GM20000 (cell line): ENCODE results near the gene SNTG2.

Experiments
- DNase-seq: peaks from one replicate; pipeline ENCODE4 v3.0.0; 2012; ENCODE audit warnings: low spot score
- TF ChIP-seq, protein P1 (sequence below): IDR thresholded peaks from 2 replicates; pipeline ENCODE4 v1.5.1; 2012; ENCODE audit warnings: mild to moderate bottlenecking, control low read depth; ENCODE audit errors: extremely low read depth, missing control alignments

Gene SNTG2

DNA sequence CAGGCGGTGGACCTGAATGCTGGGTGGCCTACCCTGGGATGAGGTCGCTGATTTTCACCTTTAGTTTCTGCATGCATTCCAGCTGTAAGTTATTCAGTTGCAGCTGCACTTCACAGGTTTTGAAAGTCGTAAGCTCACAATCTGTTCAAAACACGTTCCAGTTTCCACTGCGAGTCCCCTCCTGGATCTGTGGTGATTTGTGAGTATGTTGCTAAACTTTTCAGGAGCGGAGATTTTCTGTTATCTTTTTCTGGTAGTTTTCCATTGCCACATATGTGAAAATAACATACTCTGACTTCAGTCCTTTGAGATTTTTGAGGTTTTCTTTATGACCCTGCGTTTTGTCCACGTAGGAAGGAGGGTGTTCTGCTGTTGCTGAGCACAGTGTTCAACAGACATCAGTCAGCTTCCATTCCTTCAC, 102.1 kb downstream of the SNTG2 start:
- DNase-seq, result no peak
- TF ChIP-seq, protein P1, sequence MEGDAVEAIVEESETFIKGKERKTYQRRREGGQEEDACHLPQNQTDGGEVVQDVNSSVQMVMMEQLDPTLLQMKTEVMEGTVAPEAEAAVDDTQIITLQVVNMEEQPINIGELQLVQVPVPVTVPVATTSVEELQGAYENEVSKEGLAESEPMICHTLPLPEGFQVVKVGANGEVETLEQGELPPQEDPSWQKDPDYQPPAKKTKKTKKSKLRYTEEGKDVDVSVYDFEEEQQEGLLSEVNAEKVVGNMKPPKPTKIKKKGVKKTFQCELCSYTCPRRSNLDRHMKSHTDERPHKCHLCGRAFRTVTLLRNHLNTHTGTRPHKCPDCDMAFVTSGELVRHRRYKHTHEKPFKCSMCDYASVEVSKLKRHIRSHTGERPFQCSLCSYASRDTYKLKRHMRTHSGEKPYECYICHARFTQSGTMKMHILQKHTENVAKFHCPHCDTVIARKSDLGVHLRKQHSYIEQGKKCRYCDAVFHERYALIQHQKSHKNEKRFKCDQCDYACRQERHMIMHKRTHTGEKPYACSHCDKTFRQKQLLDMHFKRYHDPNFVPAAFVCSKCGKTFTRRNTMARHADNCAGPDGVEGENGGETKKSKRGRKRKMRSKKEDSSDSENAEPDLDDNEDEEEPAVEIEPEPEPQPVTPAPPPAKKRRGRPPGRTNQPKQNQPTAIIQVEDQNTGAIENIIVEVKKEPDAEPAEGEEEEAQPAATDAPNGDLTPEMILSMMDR, result no peak

DNA sequence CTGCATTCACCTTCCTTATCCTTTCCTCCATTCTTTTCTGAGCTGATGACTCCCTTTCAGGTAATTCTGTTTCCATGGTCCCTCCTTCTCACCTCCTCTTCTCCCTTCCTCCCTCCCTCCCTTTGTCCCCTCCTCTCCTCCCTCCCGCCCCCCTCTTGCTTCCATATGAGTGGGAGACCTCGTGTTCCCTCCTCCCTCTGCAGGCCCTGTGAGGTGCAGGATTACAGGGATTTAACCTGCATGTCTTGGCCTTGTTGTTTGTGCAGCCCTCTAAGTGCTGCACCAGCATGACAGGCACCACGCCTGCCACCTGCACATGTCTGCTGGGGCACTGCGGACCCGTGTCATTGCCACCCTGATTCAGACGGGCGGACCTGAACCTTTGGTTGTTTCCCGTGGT, 103.1 kb downstream of the SNTG2 start:
- DNase-seq, result no peak

DNA sequence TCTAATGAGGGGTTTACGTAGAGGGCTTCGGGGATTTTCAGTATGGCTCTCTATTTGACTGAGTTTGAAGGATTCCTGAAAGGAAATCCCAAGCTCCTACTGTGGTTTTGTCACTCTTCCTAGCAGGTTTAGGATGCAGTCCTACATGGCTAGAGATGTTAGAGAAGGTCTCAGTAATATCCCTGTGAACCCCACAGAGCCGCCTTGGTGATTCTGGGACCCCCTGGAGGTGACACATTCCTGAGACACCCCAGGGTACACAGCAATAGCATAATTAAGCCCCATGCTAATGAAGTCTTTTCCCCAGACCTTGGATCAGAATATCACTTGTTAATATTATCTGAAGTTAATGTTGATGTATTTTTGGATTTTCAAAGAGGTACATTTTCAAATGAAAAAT, 103.8 kb downstream of the SNTG2 start:
- DNase-seq, result no peak
- TF ChIP-seq, protein P1, result no peak

More for the DNA sequence above, 103.1 kb downstream of the SNTG2 start:
- TF ChIP-seq, protein P1, result no peak

DNA sequence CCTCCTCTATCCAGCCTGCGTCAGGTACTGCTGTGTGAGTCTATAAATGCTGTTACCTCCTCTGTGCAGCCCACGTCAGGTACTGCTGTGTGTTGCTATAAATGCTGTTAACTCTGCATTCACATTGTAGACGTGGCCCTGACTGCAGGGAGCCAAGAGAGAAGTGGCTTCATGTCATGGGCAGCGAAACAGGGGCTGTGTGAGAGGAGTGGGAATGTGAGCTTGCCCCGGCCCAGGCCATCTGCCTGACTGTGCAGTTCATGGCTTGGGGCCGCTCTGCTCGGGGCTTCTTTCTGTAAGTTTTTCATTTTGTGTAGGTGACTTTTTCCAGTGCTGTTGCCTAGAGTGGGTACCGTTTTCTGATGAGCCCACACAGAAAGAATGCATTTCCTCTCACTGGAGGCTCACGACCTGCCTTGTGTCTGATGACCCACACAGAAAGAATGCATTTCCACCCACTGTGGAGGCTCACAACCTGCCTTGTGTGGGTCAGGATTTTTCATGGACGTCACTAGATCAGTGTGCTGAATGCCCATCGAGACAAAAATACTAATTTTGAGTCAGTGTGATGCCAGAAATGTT, 104.5 kb downstream of the SNTG2 start:
- DNase-seq, result no peak
- TF ChIP-seq, protein P1, result no peak

DNA sequence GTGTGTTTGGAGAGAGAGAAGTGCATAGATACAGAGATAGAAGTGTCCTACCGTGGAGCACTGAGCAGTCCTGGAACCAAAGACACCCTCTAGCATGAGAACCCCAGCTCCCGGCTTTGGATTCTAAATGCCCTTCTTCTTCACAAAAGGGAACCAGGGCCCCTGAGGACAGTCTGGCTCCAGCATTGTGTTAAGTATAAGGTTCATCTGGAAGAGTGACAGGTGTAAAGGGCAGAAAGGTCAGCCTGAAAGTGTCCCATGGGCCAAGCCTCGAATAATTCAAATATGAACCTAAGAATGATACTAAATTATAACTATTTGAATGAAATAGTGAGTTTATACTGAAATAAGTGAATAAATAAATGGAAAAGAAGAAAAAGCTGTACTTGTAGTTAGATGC, 109.7 kb downstream of the SNTG2 start:
- no peak for DNase-seq
- TF ChIP-seq, protein P1, result no peak

DNA sequence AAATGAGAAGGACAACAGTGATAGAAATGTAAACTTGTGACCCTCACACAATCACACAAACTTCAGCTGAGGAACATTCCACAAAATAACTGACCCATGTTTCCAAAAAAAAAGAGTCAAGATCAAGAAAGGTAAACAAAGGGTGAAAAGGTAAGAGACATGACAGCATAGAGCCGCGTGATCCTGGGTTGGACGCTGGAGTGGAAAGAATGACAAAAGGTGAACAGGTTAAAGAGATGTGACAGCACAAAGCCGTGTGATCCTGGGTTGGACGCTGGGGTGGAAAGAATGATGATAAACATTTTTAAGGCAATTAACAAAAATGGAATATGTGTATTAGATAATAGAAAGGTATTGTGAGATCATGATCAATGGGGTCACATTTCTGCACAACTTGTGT, 110.3 kb downstream of the SNTG2 start:
- TF ChIP-seq, protein P1, result no peak
- DNase-seq, result no peak

DNA sequence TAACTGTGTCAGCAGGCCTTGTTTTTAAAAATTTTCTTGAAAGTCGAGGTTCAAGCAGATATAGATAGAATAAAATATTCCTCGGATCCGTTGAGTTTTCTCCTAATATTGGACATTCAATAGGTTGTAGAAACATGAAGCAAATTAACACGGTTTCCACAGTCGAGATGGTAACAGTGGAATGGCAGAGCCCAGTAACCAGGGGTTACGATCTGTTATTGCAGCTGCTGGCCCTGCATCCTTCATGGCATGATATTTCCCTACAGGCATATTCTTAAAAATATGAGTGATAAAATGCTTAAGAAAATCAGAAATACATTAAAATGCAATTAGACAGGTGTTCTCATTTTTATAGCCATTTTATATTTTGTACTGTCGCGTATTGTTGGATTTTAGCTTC, 117.6 kb downstream of the SNTG2 start:
- TF ChIP-seq, protein P1, result no peak
- no peak for DNase-seq
